Activated CD4-positive, CD25-positive, alpha-beta regulatory T cell treated with anti-CD3 and anti-CD28 coated beads, Interleukin-2, amount 50 U/mL, for 24 hours (primary cell): ENCODE measurements around the gene PFKL.

Source experiments
- ATAC-seq, 2 donors: fragments of 150-1000 bp; cut with Tn5 transposase; one replicate each; pipeline ENCODE4 v1.10.0; 2021; ENCODE audit warnings: mild to moderate bottlenecking in 1 of 2, moderate library complexity in 1 of 2

The PFKL gene

DNA sequence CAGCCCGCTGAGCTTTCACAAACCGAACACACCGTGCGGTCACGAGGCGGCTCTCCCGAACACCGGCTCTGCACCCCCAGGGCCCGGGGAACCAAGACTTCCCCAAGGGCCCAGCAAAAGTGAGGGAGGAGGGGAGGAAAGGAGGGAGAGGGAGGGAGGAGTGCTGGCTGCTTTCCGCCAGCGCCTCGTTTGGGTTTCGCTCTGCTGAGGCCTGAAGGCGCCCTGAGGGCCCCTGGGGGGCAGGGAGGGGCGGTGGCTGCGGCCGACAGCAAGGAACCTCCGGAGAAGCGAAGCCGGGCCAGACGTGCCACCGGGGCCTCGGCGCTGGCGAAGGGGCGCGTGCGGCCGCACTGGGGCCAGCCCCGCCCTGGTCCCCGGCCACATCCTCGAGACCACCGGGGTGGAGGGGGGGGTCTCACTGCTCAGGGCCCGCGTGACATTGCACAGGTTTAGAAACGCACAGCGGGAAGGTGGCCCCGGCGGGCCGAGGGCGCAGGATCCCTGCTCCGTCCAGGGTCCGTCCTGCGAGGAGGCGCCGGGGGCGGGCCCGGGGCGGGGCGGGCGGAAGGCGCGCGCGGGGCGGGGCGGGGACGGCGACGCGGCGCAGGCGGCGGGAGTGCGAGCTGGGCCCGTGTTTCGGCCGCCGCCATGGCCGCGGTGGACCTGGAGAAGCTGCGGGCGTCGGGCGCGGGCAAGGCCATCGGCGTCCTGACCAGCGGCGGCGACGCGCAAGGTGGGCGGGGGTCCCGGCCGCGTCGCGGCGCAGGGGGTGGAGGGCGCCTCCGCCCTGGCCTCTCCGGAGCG is at the start of gene PFKL:
Gene PFKL (plus strand): TSS at position 596 of the 804 bp plus-strand sequence. CDS start 53 bp downstream, at position 649.
- ATAC-seq, result peak; percentile 75 to 77

GRCh38 chr21:44253832-44254710 is 45.8 kb upstream of the PFKL start:
- ATAC-seq, result no peak

- ATAC-seq, result no peak
Measured at GRCh38 chr21:44255511-44255981, 44.3 kb upstream of the PFKL start.

GRCh38 chr21:44258056-44258725 is 41.7 kb upstream of the PFKL start:
- no peak for ATAC-seq

DNA sequence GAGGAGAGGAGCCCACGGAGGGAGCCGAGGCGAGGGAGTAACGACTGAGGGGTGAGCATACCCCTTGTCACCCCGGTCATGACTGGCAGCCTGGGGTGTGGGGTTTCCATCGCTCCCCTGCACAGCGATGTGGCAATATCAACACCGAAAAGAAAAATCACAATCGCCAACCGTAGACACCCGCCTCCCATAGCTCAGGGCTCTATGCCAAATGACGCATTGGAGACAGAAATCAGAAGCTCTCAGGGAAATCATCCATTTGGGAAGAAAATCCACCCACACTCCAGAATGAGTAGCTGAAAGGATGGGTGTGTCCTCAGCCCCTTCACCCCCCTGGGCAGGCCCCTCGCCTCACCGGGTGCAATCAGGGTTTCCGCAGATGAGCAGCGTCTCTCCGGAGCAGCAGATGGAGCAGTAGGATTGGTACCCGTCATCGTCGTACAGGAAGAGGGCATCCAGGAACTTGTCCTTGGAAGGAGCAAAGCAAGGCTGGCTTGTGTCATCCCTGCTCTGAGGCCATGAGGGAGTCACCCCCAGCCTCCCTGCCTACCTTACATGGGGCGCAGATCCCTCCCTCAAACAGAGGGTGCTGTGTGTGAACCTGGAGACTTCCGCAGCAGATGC is 40.7 kb upstream of the PFKL start:
- ATAC-seq, result no peak

- ATAC-seq, result no peak
Measured at GRCh38 chr21:44260066-44260465, 39.8 kb upstream of the PFKL start.

GRCh38 chr21:44260791-44261631 is 38.8 kb upstream of the PFKL start:
- no peak for ATAC-seq

DNA sequence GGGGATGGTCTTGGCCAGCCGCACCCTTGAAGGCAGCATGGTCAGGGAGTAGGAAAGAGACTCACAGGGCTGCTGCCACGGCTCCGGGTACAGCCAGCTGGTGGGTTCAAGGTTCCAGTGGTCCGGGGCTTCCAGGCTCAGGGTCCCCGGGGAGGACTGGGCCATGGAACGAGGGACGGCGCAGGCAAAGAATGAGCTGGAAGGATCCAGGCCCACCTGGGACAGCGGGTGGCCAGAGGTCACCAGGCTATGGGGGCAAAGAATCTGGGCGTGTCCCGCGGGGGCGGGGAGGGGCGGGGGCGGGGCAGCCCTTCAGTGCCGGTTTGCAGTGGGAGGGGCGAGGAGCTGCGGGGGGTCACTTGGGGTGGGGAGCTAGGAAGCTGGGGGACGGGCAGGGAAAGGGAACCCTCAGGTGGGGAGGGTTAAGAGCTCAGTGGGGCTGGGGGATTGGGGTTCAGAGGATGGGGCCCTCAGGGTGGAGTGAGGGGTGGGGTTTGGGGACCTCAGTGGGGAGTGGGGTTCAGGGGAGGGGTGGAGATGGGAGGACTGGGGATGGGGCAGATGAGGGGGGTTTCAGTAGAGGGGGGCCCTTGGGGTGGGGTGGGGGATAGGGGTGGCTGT is 38.1 kb upstream of the PFKL start, which contains the start of gene DNMT3L:
Gene DNMT3L (minus strand): TSS at position 223 of the 621 bp plus-strand sequence. CDS start 638 bp downstream, outside the sequence.
- ATAC-seq, result no peak

- ATAC-seq, result no peak
Measured at GRCh38 chr21:44262338-44263056, 37.4 kb upstream of the PFKL start.

DNA sequence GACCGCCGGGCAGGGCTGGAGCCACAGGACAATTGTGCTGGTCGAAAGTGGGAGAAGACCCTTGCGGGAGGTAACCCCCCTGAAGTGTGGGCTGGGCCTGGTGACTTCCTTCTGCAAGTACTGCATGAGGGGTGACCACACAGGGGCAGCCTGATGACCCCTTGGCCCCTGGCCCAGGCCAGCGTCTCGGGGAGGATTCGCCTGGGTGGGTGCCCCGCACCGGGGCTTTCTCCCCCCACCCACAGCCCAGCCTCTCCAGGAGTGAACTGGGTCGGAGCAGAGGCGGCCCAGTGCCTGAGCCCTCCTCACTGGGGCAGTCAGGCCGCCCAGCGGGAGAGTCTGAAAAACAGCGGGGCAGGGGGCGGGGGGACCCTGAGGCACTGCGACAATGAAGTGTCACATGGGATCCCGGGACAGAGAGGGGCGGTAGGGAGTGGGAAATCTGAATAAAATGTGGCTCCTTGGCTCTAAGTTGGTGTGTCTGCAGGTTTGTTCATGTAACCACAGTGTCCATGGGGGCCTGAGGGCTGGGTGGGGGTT is 36.6 kb upstream of the PFKL start:
- no peak for ATAC-seq

GRCh38 chr21:44263768-44264167 is 36.1 kb upstream of the PFKL start:
- no peak for ATAC-seq

DNA sequence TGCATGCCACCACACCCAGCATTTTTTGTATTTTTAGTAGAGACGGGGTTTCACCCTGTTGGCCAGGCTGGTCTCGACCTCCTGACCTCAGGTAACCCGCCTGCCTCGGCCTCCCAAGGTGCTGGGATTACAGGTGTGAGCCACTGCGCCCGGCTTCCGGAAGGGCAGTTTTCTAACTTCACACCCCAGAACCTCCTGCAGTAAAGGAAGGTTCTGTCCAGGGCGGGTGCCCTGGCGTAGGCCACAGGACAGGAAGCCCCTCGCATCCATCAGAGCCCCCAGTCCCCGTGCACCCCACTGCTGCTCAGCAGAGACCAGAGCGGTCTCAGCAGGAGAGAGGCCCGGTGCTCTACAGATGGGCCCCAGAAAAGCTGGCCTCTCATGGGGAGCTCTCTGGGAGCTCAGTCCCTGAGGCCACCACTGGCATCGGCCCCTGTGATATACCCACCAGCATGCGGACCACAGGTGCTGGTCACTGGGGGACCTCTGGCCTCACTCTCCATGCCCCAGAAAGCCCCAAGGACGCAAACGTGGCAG is 34.1 kb upstream of the PFKL start:
- no peak for ATAC-seq

DNA sequence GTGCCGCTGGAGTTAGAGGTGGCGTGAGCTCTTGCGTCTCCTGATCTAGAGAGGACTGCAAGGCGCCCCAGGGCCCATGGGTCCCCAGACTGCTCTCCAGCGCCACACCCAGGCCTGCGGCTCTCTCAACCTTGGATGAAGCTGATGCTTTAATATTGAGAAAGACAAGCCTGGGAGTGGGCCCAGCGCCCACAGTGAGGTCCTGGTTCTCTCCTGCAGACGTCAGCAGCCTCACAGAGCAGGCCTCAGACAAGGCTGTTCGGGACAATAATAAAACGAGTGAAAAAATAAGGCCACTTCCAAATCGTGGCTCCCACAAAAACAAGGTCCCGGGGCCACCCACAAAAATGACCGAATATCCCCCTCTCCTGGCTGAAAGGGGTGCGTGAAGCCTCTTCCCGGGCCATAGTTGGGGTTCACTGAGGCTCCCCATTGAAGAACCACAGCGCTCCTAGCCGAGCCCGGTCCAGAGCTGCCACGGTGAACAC is 32.2 kb upstream of the PFKL start:
- peak in 1 of 2 donors; percentile 20 for ATAC-seq

DNA sequence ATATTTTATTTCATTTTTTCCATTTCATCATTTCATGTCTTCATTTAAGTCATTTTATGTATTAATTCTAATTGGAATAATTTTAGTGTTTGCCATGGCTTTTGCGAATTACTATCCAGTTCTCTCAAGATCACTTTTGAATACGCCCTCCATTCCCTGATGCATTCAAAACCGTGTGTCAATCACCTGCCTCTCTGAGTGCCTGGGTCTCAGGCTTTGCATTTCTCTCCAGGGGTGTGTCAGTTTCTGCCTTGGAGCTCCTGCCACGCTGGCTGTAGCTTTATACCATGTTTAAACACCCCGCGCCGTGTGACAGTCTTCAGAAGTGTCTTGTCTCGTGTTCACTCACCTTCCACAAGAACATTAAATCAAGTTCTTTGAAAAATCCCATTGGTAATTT is 30.8 kb upstream of the PFKL start:
- no peak for ATAC-seq

- ATAC-seq, result no peak
Measured at GRCh38 chr21:44271558-44272283, 28.1 kb upstream of the PFKL start.

- ATAC-seq, result no peak
Measured at GRCh38 chr21:44272284-44272858, 27.5 kb upstream of the PFKL start.

DNA sequence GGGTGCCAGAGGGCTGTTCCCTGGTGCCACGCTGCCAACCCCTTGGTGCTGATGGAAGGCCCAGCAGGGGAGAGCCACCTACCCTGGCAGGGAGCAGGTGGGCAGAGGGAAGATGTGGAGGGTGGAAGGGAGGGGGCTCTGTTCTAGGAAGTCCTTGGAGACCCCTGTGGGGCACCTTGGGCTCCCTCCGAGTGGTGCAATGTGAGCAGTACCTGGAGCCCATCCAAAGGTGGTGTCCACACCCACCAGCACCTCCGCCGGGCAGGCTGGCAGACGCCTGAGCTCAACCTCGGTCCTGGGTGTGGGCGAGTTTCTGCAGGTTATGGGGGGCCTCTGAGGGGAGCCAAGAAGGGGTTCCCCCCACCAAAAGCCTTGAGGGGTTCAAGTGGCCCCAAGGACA is 26.8 kb upstream of the PFKL start:
- no peak for ATAC-seq

DNA sequence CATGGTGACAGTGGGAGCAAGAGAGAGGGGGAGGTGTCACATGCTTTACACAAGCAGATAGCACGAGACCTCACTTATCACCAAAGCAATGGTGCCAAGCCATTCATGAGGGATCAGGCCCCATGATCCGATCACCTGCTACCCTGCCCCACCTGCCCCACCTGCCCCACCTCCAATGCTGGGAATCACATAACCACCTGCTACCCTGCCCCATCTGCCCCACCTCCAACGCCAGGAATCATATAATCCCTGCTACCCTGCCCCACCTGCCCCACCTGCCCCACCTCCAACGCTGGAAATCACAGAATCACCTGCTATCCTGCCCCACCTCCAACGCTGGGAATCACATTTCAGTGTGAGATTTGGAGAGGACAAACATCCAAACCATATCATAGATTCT is 24.8 kb upstream of the PFKL start:
- no peak for ATAC-seq
